Osteoblast (primary cell): Measurements from ENCODE around the gene RPL13. TPM values are rescaled to one million over a fixed set of nuclear protein-coding genes. Genes with fewer than 3 reads are reported as not detected.
A peak's percentile ranks its signal among the peaks of the same experiment; 100 is the strongest.

ENCODE experiments used
- DNase-seq: peaks from one replicate; pipeline ENCODE4 v3.0.0; 2011; ENCODE audit warnings: low spot score, mixed read lengths; ENCODE audit not compliant: insufficient read length; ENCODE audit errors: missing footprints
- H2AFZ ChIP-seq: 2 replicates; pipeline ENCODE4 v1.6.0; 2011; ENCODE audit warnings: mild to moderate bottlenecking, low read length
- H3K27ac ChIP-seq: 2 replicates; pipeline ENCODE4 v1.5.1; 2011; ENCODE audit warnings: mild to moderate bottlenecking, low read depth, low read length, moderate library complexity
- H3K27me3 ChIP-seq: 2 replicates; pipeline ENCODE4 v1.6.0; 2012; ENCODE audit warnings: mild to moderate bottlenecking, control low read depth, inconsistent platforms, low read length, moderate library complexity; ENCODE audit not compliant: insufficient read depth
- H3K36me3 ChIP-seq: 2 replicates; pipeline ENCODE4 v1.5.1; 2011; ENCODE audit warnings: mild to moderate bottlenecking, low read length, control low read depth, moderate library complexity; ENCODE audit not compliant: insufficient read depth
- H3K4me1 ChIP-seq: 2 replicates; pipeline ENCODE4 v1.5.1; 2011; ENCODE audit warnings: mild to moderate bottlenecking, low read length, control low read depth, moderate library complexity; ENCODE audit not compliant: insufficient read depth
- H3K4me2 ChIP-seq: 2 replicates; pipeline ENCODE4 v1.6.0; 2011; ENCODE audit warnings: mild to moderate bottlenecking, low read length; ENCODE audit not compliant: insufficient read depth
- H3K4me3 ChIP-seq: fragments of 200-600 bp; sonication (generic); 3 replicates; pipeline ENCODE4 v1.5.1; 2012; ENCODE audit warnings: mild to moderate bottlenecking, low read length, inconsistent platforms; ENCODE audit not compliant: insufficient read depth
- H3K79me2 ChIP-seq: 2 replicates; pipeline ENCODE4 v1.6.0; 2012; ENCODE audit warnings: mild to moderate bottlenecking, low read length, control low read depth, inconsistent platforms; ENCODE audit not compliant: insufficient read depth
- H3K9me3 ChIP-seq: 2 replicates; pipeline ENCODE4 v1.5.1; 2011; ENCODE audit warnings: low read depth, low read length, control low read depth
- H4K20me1 ChIP-seq: 2 replicates; pipeline ENCODE4 v1.6.0; 2012; ENCODE audit warnings: mild to moderate bottlenecking, low read length, control low read depth; ENCODE audit not compliant: insufficient read depth
- CTCF ChIP-seq: IDR thresholded peaks from 2 replicates; pipeline ENCODE4 v1.5.1; 2011; ENCODE audit warnings: mild to moderate bottlenecking, low read depth, low read length, moderate library complexity; ENCODE audit errors: extremely low read depth
- total RNA-seq: library from RNA; depleted of rRNA; stranded (reverse); fragments of >200 nt; gene quantifications from 2 replicates; pipeline ENCODE4 v1.2.3, GENCODE V29; 2012

RPL13 gene
- total RNA-seq, 1 donor: 2,112 TPM

- peaks cover 73% of the 10 kb centered on the region for H3K36me3 ChIP-seq
- H4K20me1 ChIP-seq: peaks cover 24% of the 10 kb centered on the region
- H3K9me3 ChIP-seq: no peaks in the 10 kb centered on the region
- DNase-seq: peak; percentile 10
- H3K4me1 ChIP-seq: no peaks in the 10 kb centered on the region
- H3K4me3 ChIP-seq: no peak overlapping the region
- no peaks in the 10 kb centered on the region for H3K27me3 ChIP-seq
- no peak for TF ChIP-seq CTCF
- H3K27ac ChIP-seq: no peak overlapping the region
- H3K4me2 ChIP-seq: no peak overlapping the region
- peaks cover 34% of the 10 kb centered on the region for H3K79me2 ChIP-seq
- no peak overlapping the region for H2AFZ ChIP-seq
Measured at GRCh38 chr16:89536371-89536770, 24.1 kb upstream of the RPL13 start.

- Histone ChIP-seq H3K4me2 (no peak overlapping the region), H2AFZ (no peak overlapping the region), H4K20me1 (peaks cover 24% of the 10 kb centered on the region), H3K79me2 (peaks cover 34% of the 10 kb centered on the region), H3K36me3 (peaks cover 74% of the 10 kb centered on the region), H3K27ac (no peak overlapping the region), H3K4me1 (no peaks in the 10 kb centered on the region), H3K9me3 (no peaks in the 10 kb centered on the region), H3K4me3 (no peak overlapping the region), H3K27me3 (no peaks in the 10 kb centered on the region)
- no peak for TF ChIP-seq CTCF
- peak; percentile 62 for DNase-seq
Measured at GRCh38 chr16:89536886-89537548, 23.5 kb upstream of the RPL13 start.

- no peak overlapping the region for H2AFZ ChIP-seq
- peaks cover 24% of the 10 kb centered on the region for H4K20me1 ChIP-seq
- no peak overlapping the region for H3K27ac ChIP-seq
- DNase-seq: peak; percentile 88
- no peak for TF ChIP-seq CTCF
- H3K4me2 ChIP-seq: no peak overlapping the region
- H3K4me1 ChIP-seq: no peaks in the 10 kb centered on the region
- no peaks in the 10 kb centered on the region for H3K9me3 ChIP-seq
- no peaks in the 10 kb centered on the region for H3K27me3 ChIP-seq
- H3K36me3 ChIP-seq: peaks cover 69% of the 10 kb centered on the region
- peaks cover 36% of the 10 kb centered on the region for H3K79me2 ChIP-seq
- no peak overlapping the region for H3K4me3 ChIP-seq
Measured at GRCh38 chr16:89537549-89537925, 22.9 kb upstream of the RPL13 start.

- no peak overlapping the region for H2AFZ ChIP-seq
- peaks cover 24% of the 10 kb centered on the region for H4K20me1 ChIP-seq
- H3K4me1 ChIP-seq: no peaks in the 10 kb centered on the region
- no peaks in the 10 kb centered on the region for H3K27me3 ChIP-seq
- no peak overlapping the region for H3K4me3 ChIP-seq
- H3K36me3 ChIP-seq: peaks cover 65% of the 10 kb centered on the region
- H3K4me2 ChIP-seq: no peak overlapping the region
- H3K27ac ChIP-seq: no peak overlapping the region
- peaks cover 36% of the 10 kb centered on the region for H3K79me2 ChIP-seq
- peak; percentile 23 for DNase-seq
- TF ChIP-seq CTCF: no peak
- no peaks in the 10 kb centered on the region for H3K9me3 ChIP-seq
Measured at GRCh38 chr16:89538286-89538685, 22.2 kb upstream of the RPL13 start.
